HG03139 (cell line): ENCODE measurements around the gene PI4KA.
"Not testable (repeated sequence)": the region's sequence is repeated elsewhere in the genome, so short reads cannot be mapped to it uniquely, and the experiment has no call there.

Experiments
- ATAC-seq: cut with Tn5 transposase; IDR thresholded peaks from one replicate; pipeline ENCODE4 v1.9.1; 2021; ENCODE audit not compliant: unreplicated experiment

Gene PI4KA

DNA sequence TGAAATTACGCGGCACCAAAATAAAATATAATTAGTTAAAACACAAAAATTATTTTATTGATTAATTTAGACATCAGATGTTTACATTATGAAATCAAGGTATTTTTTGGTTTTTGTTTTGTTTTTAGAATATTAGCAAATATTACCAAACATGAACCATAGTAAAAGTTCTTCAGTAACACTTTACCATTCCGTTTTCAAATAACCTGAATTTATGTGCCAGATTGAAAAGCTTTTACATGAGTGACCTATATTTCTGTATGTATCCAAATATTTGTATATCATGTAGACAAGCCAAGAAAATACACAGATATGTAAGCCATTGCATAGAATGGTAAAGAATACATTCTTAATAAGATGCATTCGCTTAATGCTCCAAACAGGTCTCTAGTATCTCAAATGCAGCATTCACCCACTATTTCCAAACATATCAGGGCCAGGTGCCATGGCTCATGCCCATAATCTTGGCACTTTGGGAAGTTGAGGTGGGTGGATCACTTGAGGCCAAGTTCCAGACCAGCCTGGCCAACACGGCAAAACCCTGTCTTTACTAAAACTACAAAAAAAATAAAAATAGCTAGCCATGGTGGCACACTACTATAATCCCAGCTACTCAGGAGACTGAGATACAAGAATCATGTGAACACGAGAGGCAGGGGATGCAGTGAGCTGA lies 187.1 kb downstream of the PI4KA start:
- no peak for ATAC-seq

DNA sequence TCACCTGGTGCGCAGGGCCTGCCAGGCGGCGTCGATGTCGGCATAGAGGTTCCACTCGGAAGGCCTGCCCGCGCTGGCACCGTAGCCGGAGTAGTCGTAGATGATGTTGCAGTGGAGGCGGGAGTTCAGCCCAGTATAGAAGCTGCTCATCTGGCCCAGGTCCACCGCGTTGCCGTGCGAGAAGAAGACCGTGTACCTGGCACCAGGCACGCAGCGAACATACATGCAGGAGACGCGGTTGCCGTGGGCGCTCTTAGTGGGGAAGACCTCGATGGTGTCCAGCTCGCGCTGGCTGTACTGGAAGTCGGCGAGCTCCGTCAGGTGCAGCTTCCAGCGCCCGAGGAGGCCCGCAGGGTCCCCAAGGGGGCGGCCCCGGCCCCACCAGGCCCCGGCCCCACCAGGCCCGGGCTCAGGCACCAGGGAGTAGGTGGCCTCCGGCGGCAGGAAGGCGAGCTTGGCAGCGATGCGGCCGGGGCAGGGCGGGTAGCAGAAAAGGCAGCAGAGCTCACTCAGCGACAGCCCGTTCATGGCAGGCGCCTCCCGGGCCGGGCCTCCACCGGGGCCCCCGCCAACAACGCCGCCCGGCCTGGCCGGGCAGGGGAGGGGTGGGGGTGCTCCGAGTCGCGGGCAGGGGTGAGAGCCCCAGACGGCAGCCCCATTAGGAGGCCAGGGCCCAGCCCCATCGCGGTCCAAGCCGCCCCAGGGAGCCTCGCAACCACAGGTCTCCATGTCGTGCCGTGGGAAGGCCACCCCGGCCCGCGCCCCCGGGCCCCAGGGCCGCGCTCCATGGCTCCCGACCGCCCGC lies 188.0 kb downstream of the PI4KA start:
- not testable (repeated sequence) for ATAC-seq

DNA sequence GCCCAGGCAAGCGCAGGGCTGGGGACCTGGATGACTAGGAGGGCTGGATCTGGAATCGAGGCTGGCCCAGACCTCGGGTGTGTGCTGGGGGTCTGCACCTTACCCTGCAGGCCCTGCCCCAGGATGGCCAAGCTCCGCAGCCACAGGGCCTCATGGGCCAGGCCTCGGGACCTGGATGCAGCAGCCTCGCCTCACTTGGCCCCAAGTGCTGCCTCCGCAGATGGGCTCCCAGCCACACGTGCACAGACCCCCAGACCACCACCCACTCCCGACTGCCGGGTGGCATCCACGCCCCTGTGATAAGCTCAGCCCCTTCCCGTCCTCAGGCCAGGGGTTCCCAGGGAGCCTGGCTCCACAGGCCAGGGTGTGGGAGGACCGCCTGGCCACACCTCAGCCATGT lies 188.7 kb downstream of the PI4KA start:
- ATAC-seq, result not testable (repeated sequence)

DNA sequence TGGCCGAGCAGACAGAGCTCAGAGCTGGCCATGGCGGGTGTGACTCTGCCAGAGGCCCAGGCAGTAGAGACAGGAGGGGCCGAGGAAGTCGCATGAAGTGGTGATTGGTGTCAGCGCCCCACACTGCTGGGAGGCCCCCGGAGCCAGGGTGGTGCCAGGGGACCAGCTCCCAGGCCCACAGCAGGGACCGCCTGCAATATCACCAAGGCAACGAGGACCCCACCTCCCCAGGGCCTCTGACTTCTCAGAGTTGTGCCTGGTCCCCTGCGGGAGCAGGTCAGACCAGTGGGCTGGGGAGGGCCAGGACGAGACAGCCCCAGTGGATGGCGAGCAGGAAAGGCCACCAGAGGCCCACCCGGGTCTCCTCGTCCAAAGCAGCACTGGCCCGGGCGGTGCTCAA lies 189.1 kb downstream of the PI4KA start:
- ATAC-seq, result not testable (repeated sequence)

DNA sequence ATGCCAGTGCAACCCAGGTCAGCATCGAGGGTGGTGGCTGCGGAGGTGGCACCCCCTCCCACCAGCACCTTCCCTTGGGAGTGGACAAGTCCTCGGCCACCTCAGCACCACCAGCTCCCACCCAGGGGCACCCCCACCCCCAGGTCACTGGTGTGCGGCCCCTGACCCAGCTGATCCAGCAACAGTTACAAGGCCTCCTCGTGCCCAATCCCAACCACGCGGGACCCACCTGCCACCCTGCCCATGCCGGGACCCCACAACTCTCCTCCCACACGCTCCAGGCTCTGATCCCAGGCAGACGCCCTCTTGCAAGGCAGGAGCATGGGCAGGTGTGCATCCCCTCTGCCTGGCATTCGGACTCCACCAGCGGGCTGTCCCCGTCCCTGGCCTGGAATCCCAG lies 189.8 kb downstream of the PI4KA start:
- ATAC-seq, result not testable (repeated sequence)

DNA sequence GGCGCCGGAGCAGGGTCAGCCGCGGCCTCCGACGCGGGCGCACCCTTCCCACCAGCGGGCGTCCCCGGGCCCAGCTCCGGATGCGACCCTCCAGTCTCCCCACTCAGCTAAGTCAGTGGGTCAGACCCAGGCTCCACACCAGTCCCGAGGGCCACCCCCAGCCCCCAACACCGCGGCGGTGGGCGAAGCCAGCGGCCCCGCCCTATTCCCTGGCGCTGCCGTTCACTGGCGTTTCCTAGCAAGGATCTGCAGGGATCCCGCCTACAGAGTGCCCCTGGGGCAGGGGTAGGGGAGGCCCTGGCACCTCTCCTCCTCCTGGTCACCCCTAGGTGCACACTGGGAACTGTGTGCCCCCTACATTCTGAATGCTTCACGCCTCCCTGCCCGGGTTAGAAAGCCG lies 190.4 kb downstream of the PI4KA start:
- not testable (repeated sequence) for ATAC-seq

DNA sequence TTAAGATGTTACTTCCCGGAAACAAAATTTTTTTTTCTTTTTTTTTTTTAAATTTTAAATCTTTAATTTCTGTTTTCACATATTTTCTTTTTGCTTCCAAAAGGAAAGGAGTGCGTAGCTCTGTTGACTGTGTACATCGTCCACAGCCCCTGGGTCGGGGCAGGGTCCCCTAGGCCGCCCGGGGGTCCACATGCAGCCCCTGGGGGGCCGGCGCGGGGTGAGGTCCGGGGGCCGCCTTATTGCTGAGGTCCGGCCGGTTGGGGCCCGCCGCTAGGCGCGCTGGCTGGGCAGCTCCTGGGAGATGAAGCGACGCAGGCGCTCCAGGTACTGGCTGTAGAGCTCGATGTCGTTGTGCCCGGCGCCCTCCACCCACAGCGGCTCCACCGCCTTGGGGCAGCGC lies 191.1 kb downstream of the PI4KA start:
- not testable (repeated sequence) for ATAC-seq

DNA sequence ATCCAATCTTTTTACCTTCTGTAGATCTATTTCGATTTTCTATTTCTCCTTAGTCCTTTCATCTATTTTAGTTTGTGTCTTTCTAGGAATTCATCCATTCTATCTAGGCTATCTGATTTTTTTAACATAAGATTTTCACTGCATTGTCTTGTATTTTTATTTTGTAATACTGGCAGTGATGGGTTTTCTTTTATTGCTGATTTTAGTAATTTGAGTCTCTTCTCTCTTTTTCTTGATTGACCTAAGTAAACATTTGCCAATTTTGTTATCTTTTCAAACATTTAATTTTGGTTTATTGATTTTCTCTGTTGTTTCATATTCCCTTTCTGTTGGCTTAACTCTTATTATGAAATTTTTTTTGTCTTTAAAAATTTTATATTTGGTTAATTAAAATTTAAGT lies 192.1 kb downstream of the PI4KA start:
- ATAC-seq, result no peak

DNA sequence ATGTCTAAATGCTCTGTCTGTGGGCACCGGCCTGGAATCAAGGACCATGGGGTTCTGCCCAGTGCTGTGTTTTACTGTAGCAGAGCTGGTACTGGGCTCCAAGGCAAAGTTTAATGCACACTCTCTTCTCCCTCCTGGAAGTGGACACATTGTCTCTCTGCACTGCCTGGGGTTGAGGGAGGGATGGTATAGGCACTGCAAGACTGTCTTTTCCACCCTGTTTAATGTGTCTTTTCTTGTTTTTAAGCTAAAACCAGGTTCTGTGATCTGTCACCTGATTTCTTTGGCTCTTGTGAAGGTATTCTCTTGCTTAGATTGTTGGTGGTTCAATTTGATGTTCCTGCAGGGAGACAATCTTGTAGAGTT lies 194.0 kb downstream of the PI4KA start:
- ATAC-seq, result no peak

DNA sequence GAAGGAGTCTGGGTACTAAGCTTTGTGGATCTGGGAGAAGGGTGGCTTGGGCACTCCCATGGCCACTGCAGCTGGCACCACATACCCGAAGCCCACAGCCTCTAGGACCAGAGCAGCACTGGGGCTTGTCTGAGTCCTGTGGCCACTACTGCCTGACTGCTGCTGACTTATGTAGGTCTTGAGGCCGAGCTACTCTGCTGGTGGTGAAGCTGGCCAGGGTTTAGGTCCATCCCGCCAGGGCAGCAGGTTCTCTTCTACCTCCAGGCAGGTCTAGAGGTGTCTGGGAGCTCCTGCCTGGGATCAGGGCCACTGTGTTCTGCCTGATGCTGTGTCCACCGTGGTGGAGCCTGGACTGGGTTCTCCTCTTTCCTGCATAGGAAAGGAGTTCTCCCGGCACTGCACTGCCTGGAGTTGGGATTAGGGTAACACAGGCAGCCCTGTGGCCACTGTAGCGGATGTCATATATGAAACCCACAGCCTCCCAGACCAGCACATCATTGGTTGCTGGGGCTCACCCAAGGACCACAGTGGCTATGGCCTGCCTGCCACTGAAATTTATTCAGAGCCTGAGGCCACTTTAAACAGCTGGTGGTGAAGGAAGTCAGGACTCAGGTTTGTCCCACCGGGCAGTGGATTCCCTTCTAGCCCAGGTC lies 194.5 kb downstream of the PI4KA start:
- ATAC-seq, result no peak

DNA sequence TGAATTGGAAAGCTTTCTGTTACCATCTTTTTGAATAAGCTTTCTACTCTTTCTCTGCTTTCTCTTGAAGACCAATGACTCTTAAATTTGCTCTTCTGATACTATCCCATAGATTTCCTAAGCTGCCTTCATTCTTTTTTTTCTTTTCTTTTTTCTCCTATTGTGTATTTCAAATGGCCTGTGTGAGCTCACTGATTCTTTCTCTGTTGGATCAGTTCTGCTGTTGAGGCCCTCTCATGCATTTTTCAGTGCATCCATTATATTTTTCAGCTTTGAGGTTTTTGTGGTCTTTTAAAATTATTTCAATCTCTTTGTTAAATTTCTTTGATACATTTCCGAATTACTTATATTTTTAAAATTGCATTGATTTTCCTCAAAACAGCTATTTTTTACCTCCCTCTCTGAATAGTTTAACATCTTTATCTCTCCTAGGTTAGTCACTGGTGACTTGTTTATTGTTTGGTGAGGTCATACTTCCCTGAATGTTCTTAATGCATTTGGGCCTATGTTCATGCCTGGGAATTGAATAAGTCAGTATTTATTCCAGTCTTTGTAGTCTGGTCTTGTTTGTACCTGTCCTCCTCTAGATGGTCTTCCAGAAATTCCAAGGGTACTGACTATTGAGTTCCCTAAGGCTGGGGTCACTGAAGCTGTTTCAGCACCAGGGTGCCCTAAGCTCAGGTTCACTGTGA lies 195.3 kb downstream of the PI4KA start:
- no peak for ATAC-seq

DNA sequence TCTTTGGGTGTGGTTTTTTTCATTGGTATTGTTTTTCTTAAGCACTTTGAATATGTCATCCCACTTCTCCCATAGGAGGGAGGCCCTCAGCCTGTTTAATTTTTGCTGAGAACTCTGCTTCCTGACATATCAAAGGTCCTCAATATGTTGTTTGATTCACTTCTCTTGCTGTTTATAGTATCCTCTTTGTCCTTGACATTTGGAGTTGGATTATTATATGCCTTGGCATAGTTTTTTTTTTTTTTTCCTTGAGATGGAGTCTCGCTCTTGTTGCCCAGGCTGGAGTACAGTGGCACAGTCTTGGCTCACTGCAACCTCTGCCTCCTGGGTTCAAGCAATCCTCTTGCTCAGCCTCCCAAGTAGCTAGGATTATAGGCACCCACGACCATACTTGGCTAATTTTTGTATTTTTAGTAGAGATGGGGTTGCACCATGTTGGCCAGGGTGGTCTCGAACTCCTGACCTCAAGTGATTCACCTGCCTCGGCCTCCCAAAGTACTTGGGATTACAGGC lies 196.0 kb downstream of the PI4KA start:
- not testable (repeated sequence) for ATAC-seq

DNA sequence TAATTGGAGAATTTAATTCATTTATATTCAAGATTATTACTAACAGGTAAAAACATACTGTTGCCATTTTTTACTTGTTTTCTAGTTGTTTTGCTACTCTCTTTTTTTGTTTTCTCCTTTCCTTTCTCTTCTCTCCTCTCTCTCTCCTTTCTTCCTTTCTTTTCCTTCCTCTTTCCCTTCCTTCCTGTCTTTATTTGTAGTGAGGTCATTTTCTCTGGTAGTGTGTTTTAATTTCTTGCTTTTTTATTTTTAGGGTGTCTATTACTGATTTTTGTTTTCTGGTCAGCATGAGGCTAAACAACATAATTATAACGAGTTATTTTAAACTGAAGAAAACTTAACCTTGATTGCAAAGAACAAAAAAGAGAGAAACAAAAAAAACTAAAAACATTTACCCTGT lies 197.1 kb downstream of the PI4KA start:
- ATAC-seq, result no peak

DNA sequence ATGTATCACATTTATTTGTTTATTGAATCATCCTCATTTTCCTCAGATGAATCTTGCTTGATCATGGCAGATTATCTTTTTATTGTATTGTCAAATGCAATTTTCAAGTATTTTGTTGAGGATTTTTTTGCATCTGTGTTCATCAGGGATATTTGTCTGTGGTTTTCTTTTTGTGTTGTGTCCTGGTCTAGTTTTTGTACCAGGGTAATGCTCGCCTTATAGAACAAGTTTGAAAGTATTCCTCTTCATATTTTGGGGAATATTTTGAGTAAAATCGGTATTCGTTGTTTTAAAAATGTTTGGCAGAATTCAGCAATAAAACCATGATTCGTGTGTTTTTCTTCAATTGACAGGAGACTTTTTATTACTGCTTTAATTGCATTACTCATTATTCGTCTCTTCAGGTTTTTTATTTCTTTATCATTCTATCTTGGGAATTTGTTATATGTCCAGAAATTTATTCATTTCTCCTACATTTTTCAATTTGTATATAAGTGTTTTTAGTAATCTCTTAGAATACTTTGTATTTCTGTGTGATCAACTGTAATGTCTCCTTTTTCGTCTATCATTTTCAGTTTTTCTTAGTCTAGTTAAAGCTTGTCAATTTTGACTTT lies 198.1 kb downstream of the PI4KA start:
- no peak for ATAC-seq

DNA sequence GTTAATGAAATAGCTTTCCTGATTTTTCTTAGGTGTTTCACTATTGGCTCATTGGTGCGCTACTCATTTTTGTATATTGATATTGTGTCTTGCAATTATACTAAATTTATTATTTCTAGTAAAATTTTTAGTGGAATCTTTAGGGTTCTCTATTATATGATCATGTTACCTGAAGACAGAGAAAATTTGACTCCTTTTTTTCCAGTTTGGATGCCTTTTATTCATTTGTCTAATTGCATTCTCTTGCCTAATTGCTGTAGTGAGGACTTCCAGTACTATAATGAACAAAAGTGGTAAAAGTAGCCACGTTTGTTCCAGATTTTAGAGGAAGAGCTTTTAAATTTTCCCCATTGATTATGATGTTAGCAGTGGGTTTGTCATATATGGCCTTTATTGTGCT lies 198.7 kb downstream of the PI4KA start:
- ATAC-seq, result no peak

DNA sequence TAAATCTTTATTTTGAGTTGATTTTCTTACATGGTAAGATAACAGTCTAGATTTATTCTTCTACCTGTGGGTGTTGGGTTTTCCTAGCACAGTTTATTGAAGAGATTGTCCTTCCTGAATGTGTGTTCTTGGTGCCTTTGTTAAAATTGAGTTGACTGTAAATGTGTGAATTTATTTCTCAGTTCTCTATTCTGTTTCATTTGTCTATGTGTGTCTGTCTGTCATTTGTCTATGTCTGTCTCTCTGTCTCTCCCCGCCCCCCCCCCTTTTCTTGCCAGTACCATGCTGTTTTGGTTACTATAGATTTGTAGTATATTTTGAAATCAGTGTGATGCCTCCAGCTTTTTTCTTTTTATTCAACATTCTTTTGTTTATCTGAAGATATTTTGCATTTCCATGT lies 199.4 kb downstream of the PI4KA start:
- ATAC-seq, result no peak

DNA sequence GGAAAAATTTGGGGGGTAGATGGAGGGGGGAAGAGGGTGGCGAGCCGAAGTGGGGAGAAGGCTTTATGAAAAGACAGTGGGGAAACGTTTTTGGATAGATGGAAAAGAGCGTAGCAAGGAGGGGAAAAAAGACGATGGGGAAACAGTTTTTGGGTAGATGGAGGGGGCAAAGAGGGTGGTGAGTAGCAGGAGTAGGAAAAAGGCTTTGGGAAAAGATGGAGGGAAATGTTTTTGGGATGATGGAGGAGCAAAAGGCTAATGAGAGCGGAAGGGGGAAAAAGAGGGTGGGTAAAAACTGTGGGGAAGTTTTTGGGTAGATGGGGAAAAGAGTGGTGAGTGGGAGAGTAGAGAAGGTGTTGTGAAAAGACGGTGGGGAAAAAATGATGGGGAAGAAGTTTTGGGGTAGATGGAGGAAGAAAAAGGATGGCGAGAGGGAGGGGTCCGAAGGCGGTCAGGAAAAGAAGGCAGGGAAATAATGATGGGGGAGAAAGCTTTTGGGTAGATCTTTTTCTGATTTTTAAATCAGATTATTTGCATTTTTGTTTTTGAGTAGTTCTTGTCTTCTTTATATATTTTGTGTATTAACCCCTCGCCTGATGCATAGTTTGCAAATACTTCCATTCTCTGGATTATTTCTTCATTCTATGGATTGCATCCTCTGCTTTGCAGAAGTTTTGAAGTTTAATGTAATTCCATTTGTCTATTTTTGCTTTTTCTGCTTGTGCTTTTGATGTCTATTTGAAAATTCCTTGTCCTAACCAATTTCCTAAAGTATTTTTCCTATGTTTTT lies 200.0 kb downstream of the PI4KA start:
- ATAC-seq, result no peak

DNA sequence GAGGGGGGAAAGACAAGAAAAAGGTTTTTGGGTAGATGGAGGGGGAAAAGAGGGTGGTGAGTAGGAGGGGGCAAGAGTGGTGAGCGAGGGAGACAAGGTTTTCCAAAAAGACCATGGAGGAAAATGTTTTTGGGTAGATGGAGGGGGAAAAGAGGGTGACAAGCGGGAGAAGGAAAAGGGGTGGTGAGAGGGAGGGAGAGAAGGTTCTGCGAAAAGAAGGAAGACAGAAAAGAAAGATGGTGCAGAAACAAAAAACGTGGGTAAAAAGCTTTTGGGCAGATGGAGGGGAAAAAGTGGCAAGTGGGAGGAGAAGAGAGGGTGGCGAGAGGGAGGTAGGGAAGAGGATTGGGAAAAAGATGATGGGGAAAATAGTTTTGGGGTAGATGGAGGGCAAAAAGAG lies 200.6 kb downstream of the PI4KA start:
- no peak for ATAC-seq
